K562 (cell line): ENCODE measurements around the gene KLF2. TPM values are rescaled to one million over a fixed set of nuclear protein-coding genes. Genes with fewer than 3 reads are reported as not detected.

Experiments used
- ATAC-seq: fragments of 200-7000 bp; cut with Tn5 transposase; 3 replicates; pipeline ENCODE4 v1.9.1; 2020; ENCODE audit warnings: moderate library complexity
- BruUV-seq: library from RNA; stranded (reverse); fragments of 400-500 nt; replicated peaks from 2 replicates; lab custom pipeline; 2021; lab: Mats Ljungman, UMichigan
- CTCF ChIA-PET: fragments of 300-600 bp; formaldehyde crosslinking; extraction: SDS; loops from one replicate; lab custom pipeline; 2021; ENCODE audit warnings: low intra/inter-chr PET ratio; lab: Yijun Ruan, JAX
- POLR2A ChIA-PET: fragments of 300-600, 350-650 bp; sonication (Branson Sonifier 250); formaldehyde crosslinking; extraction: SDS; loops from one replicate; lab custom pipeline; 2021; ENCODE audit warnings: antibody characterized with exemption, inconsistent platforms; lab: Yijun Ruan, JAX
- DNase-seq, 4 experiments: peaks; one replicate each; pipeline versions ENCODE4 v3.0.0 to v3.0.0-alpha.2; 2011 to 2018; ENCODE audit warnings: low spot score in 3 of 4, mixed read lengths in 3 of 4; ENCODE audit errors: extremely low read depth in 1 of 4
- FAIRE-seq: peaks from 2 replicates; lab custom pipeline; 2011; peaks lifted over from hg19 to GRCh38; lab: Jason Lieb, UNC
- H2AFZ ChIP-seq: 2 replicates; pipeline ENCODE4 v1.6.0; 2011; ENCODE audit warnings: low read depth, low read length, control low read depth, inconsistent platforms
- H3K27ac ChIP-seq: fragments of 200-600 bp; 3 replicates; pipeline ENCODE4 v1.8.0; 2011; ENCODE audit warnings: low read depth, mild to moderate bottlenecking, control low read depth, inconsistent platforms, low read length, moderate library complexity, mixed read lengths; ENCODE audit errors: extremely low read depth
- H3K27me3 ChIP-seq, 2 experiments: fragments of 300-600 bp in 1 of 2; 2 replicates in 1 of 2; 3 replicates in 1 of 2; pipeline versions ENCODE4 v1.6.0 to v1.8.0; 2011; ENCODE audit warnings: inconsistent platforms in 2 of 2, low read length in 2 of 2, mild to moderate bottlenecking in 1 of 2, mixed read lengths in 1 of 2, moderate library complexity in 1 of 2; ENCODE audit not compliant: control insufficient read depth in 2 of 2, insufficient read depth in 2 of 2
- H3K36me3 ChIP-seq: fragments of 300-600 bp; 3 replicates; pipeline ENCODE4 v1.8.0; 2011; ENCODE audit warnings: mild to moderate bottlenecking, low read length, inconsistent platforms; ENCODE audit not compliant: control insufficient read depth, insufficient read depth
- H3K4me1 ChIP-seq, 2 experiments: fragments of 200-600 bp in 1 of 2; replicated peaks in 1 of 2; 2 replicates in 1 of 2; 3 replicates in 1 of 2; pipeline versions ENCODE4 v1.5.1 to v1.8.0; 2011; ENCODE audit warnings: inconsistent platforms in 2 of 2, low read length in 2 of 2, mild to moderate bottlenecking in 1 of 2, mixed read lengths in 1 of 2, moderate library complexity in 1 of 2; ENCODE audit not compliant: control insufficient read depth in 2 of 2, insufficient read depth in 2 of 2
- H3K4me2 ChIP-seq: 2 replicates; pipeline ENCODE4 v1.6.1; 2011; ENCODE audit warnings: low read length, control low read depth, inconsistent platforms, mixed read lengths; ENCODE audit not compliant: insufficient read depth
- H3K4me3 ChIP-seq: fragments of 200-600 bp; sonication (generic), shearing (Covaris generic); 2 replicates; pipeline ENCODE4 v1.5.1; 2016; ENCODE audit warnings: control low read depth, inconsistent platforms
- H3K79me2 ChIP-seq: fragments of 200-600 bp; 3 replicates; pipeline ENCODE4 v1.8.0; 2011; ENCODE audit warnings: low read length, inconsistent platforms; ENCODE audit not compliant: control insufficient read depth, insufficient read depth
- H3K9ac ChIP-seq, 2 experiments: 2 replicates each; pipeline versions ENCODE4 v1.6.0 to v1.6.1; 2011; ENCODE audit warnings: low read depth in 2 of 2, low read length in 2 of 2, control low read depth in 1 of 2, inconsistent platforms in 1 of 2, mild to moderate bottlenecking in 1 of 2, mixed read lengths in 1 of 2; ENCODE audit not compliant: insufficient read depth in 1 of 2
- H3K9me1 ChIP-seq: one replicate; pipeline ENCODE4 v1.6.0; 2011; ENCODE audit warnings: inconsistent platforms, mild to moderate bottlenecking, low read length, moderate library complexity; ENCODE audit not compliant: control insufficient read depth, insufficient read depth
- H3K9me3 ChIP-seq: replicated peaks from 2 replicates; pipeline ENCODE4 v1.5.1; 2011; ENCODE audit warnings: low read depth, low read length, inconsistent platforms; ENCODE audit not compliant: control insufficient read depth, insufficient read depth
- H4K20me1 ChIP-seq: replicated peaks from 2 replicates; pipeline ENCODE4 v1.6.1; 2011; ENCODE audit warnings: low read length, inconsistent platforms, mixed read lengths; ENCODE audit not compliant: control insufficient read depth, insufficient read depth
- ARID3B ChIP-seq: fragments of 250-450 bp; sonication (Bioruptor Pico); IDR thresholded peaks from 2 replicates; pipeline ENCODE4 v1.4.0; 2020; ENCODE audit warnings: borderline replicate concordance
- ELF2 ChIP-seq: fragments of 250-450 bp; sonication (Bioruptor Pico); IDR thresholded peaks from 2 replicates; pipeline ENCODE4 v1.5.0; 2021; ENCODE audit warnings: mild to moderate bottlenecking
- HMG20A ChIP-seq: fragments of 450-650 bp; formaldehyde crosslinking; conservative IDR thresholded peaks from 2 replicates; pipeline ENCODE4 v1.4.0; 2020; ENCODE audit warnings: mild to moderate bottlenecking, mixed read lengths
- KAT7 ChIP-seq: sonication (generic); formaldehyde crosslinking; IDR thresholded peaks from 2 replicates; pipeline ENCODE4 v1.8.0; 2022; ENCODE audit warnings: missing genetic modification reagents, mild to moderate bottlenecking, borderline replicate concordance
- MTA3 ChIP-seq: fragments of 450-650 bp; formaldehyde crosslinking; IDR thresholded peaks from 2 replicates; pipeline ENCODE4 v1.6.1; 2017; ENCODE audit warnings: mild to moderate bottlenecking, borderline replicate concordance
- MXI1 ChIP-seq: IDR thresholded peaks from 2 replicates; pipeline ENCODE4 v1.6.1; 2011; ENCODE audit warnings: low read depth, mild to moderate bottlenecking, improper control_type of control experiment, low read length
- PCBP1 ChIP-seq: fragments of 200-400 bp; formaldehyde crosslinking; IDR thresholded peaks from 2 replicates; pipeline ENCODE4 v1.6.1; 2018; ENCODE audit warnings: mild to moderate bottlenecking, low read depth, low read length; ENCODE audit not compliant: poor library complexity, severe bottlenecking
- POLR2AphosphoS2 ChIP-seq: IDR thresholded peaks from 2 replicates; pipeline ENCODE4 v1.6.1; 2012; ENCODE audit warnings: low read length, improper control_type of control experiment
- TAF7 ChIP-seq: fragments of 450-650 bp; IDR thresholded peaks from 2 replicates; pipeline ENCODE4 v1.6.1; 2016; ENCODE audit warnings: missing genetic modification characterization, missing compliant biosample characterization
- TCF3 ChIP-seq: sonication (generic); formaldehyde crosslinking; IDR thresholded peaks from 2 replicates; pipeline ENCODE4 v1.4.0; 2020; ENCODE audit warnings: mild to moderate bottlenecking, missing genetic modification reagents
- TCF7 ChIP-seq: sonication (generic); IDR thresholded peaks from 2 replicates; pipeline ENCODE4 v1.6.1; 2016; ENCODE audit warnings: antibody characterized with exemption, borderline replicate concordance
- TGIF2 ChIP-seq: sonication (generic); formaldehyde crosslinking; IDR thresholded peaks from 2 replicates; pipeline ENCODE4 v1.8.1; 2022; ENCODE audit warnings: mild to moderate bottlenecking, missing genetic modification reagents, moderate library complexity
- XRCC3 ChIP-seq: fragments of 450-650 bp; IDR thresholded peaks from 2 replicates; pipeline ENCODE4 v1.6.1; 2017; ENCODE audit warnings: mild to moderate bottlenecking, moderate library complexity
- ZNF232 ChIP-seq: sonication (generic); formaldehyde crosslinking; IDR thresholded peaks from 2 replicates; pipeline ENCODE4 v1.8.0; 2022; ENCODE audit warnings: mild to moderate bottlenecking, missing genetic modification reagents
- ZNF253 ChIP-seq: fragments of 250-450 bp; sonication (Bioruptor Pico); conservative IDR thresholded peaks from 2 replicates; pipeline ENCODE4 v1.6.1; 2021; ENCODE audit warnings: mild to moderate bottlenecking
- WGBS: fragments of 100-300 bp; shearing (Covaris generic); methylation state at CpG from one replicate; pipeline ENCODE4 v1.1.6; 2016; ENCODE audit warnings: low coverage, mixed read lengths; ENCODE audit not compliant: insufficient coverage; ENCODE audit errors: missing lambda C conversion rate; 5-methylcytosine and 5-hydroxymethylcytosine counted together
- in situ Hi-C: fragments of 300-500 bp; cut with MboI; formaldehyde crosslinking; loops from 4 replicates; pipeline ENCODE4 v1.15.0; 2018; ENCODE audit warnings: inconsistent platforms, mixed read lengths
- intact Hi-C: fragments of 100-400 bp; cut with micrococcal nuclease; formaldehyde crosslinking; loops from 2 replicates; pipeline ENCODE4 v1.14.2; 2022
- polyA plus RNA-seq, 8 experiments: library from polyadenylated mRNA; depleted of rRNA in 4 of 8; stranded (reverse) in 5 of 8; unstranded in 3 of 8; fragments of >200 nt; fragmentation: Nextera tagmentation in 2 of 8; fragmentation: Illumina TruSeq in 1 of 8; extraction: Ambion mirVana in 2 of 8; extraction: Trizol in 1 of 8; gene quantifications; 2 replicates each; pipeline versions ENCODE4 v1.2.1 to v1.2.3, GENCODE V29; 2011 to 2014; ENCODE audit warnings: inconsistent platforms in 1 of 8, missing spikeins in 1 of 8
- total RNA-seq, 7 experiments: library from RNA; depleted of rRNA in 6 of 7; stranded (reverse); fragments of >200 nt in 6 of 7; fragmentation: Illumina TruSeq in 2 of 7; extraction: Trizol in 2 of 7; gene quantifications; 2 replicates each; pipeline versions ENCODE4 v1.2.1 to v1.2.3, GENCODE V29; 2011 to 2021; ENCODE audit warnings: low replicate concordance in 1 of 7
- TF ChIP-seq, protein P1 (sequence below), 2 experiments: fragments of 450-650 bp; IDR thresholded peaks; 2 replicates each; pipeline ENCODE4 v1.6.1; 2016

Gene KLF2
- total and polyA plus RNA-seq, 9 of the 15 experiments (the other 6 are each of a cell fraction or from before 2014, with no cell fraction given): 0.07 to 0.71 TPM; not detected in 7

- Histone ChIP-seq H3K4me2 (no peak overlapping the region), H3K9ac (no peak overlapping the region), H3K27me3 (peaks cover 0 to 3% of the 10 kb centered on the region in 2 experiments; a peak in 1 of 5 replicates), H3K27ac (no peak overlapping the region), H3K9me1 (no peaks in the 10 kb centered on the region), H3K4me1 (peaks cover 0 to 6% of the 10 kb centered on the region in 2 experiments; a peak in 1 of 5 replicates), H3K36me3 (no peaks in the 10 kb centered on the region), H3K4me3 (no peak overlapping the region), H2AFZ (no peak overlapping the region), H3K79me2 (no peaks in the 10 kb centered on the region), H4K20me1 (no peaks in the 10 kb centered on the region), H3K9me3 (no peaks in the 10 kb centered on the region)
- no peak for DNase-seq
- TF ChIP-seq TGIF2 (CRISPR knock-in tag) (no peak), TAF7 (no peak), KAT7 (CRISPR knock-in tag) (no peak)
- WGBS: 53% methylated on average over 7 of the region's 7 CpGs
- in situ Hi-C loops (no loop called here), intact Hi-C loops (no loop called here)
- ChIA-PET CTCF (no interaction called here), POLR2A (no interaction called here)
- ATAC-seq: no peak
- FAIRE-seq: no peak
- BruUV-seq: no TSS peak
These were observed 18.5 kb downstream of the KLF2 start for GRCh38 chr19:16343156-16343555.

DNA sequence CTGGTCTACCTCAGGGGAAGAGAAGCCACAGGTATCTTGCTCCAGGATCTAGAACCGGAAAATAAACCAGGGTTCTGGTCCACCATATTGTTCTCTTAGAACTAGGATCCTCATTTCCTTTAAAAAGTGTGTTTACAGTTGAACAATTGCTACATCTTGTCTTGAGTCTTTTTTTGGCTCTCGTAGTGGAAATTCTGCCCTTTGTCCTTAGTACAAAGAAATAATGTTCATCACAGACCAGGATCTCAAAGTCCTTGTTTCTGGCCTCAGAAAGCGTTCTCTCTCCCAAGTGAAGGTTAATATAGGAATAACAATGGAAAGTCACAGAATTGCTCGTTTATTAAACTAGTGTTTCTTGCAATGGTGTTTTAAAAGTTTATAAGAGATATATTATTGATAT is 20.8 kb downstream of the KLF2 start:
- Histone ChIP-seq H3K4me2 (no peak overlapping the region), H3K36me3 (no peaks in the 10 kb centered on the region), H3K4me1 (no peaks in the 10 kb centered on the region), H3K9me3 (no peaks in the 10 kb centered on the region), H2AFZ (no peak overlapping the region), H3K4me3 (no peak overlapping the region), H3K27me3 (no peaks in the 10 kb centered on the region; a peak in 1 of 5 replicates), H3K9me1 (no peaks in the 10 kb centered on the region), H3K79me2 (no peaks in the 10 kb centered on the region), H3K27ac (no peak overlapping the region), H3K9ac (no peak overlapping the region), H4K20me1 (no peaks in the 10 kb centered on the region)
- no TSS peak for BruUV-seq
- FAIRE-seq: no peak
- in situ Hi-C loops: no loop called here
- WGBS: 23% methylated on average over 4 of the region's 4 CpGs
- CTCF ChIA-PET: no interaction called here
- no peak for DNase-seq
- no peak for ATAC-seq
- intact Hi-C loops: no loop called here
- POLR2A ChIA-PET: no interaction called here
- TF ChIP-seq ARID3B (CRISPR knock-in tag) (no peak), ELF2 (CRISPR knock-in tag) (no peak), ZNF253 (CRISPR knock-in tag) (no peak), TCF7 (no peak), ZNF232 (CRISPR knock-in tag) (no peak), TCF3 (CRISPR knock-in tag) (no peak), HMG20A (no peak), XRCC3 (no peak), MTA3 (no peak), MXI1 (no peak), POLR2AphosphoS2 (no peak), PCBP1 (no peak)
- TF ChIP-seq, protein P1, sequence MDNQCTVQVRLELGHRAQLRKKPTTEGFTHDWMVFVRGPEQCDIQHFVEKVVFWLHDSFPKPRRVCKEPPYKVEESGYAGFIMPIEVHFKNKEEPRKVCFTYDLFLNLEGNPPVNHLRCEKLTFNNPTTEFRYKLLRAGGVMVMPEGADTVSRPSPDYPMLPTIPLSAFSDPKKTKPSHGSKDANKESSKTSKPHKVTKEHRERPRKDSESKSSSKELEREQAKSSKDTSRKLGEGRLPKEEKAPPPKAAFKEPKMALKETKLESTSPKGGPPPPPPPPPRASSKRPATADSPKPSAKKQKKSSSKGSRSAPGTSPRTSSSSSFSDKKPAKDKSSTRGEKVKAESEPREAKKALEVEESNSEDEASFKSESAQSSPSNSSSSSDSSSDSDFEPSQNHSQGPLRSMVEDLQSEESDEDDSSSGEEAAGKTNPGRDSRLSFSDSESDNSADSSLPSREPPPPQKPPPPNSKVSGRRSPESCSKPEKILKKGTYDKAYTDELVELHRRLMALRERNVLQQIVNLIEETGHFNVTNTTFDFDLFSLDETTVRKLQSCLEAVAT (IDR thresholded peaks at IDR 0.05): no peak
